ENCODE measurements around the gene STPG1.
A peak's percentile ranks its signal among the peaks of the same experiment; 100 is the strongest.

STPG1 gene

DNA sequence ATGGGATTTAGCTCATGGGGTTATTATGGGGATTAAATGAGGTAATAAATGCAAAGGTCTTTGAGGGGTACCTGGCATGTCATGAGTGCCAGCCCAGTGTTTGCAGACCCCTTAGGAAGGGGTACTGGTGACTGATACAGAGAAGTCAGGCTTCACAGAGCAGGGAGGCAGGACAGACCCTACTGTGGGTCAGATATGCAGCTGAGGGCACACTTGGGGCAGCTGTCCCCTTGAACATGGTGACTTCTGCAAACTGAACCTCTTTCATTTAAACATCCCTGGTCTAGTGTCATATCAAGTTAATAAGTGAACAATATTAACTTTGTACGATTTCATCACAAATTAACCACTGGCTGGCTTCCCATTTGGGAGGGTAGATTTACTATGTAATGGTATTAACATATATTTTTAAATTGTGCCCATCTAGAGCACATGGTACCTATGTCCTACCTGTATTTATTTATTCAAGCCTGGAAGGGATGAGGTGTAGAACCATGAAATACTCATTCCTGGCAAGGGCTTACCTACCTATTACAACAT, 25.9 kb downstream of the STPG1 start:
- Histone ChIP-seq H3K4me2 (no peak overlapping the region), H4K20me1 (no peaks in the 10 kb centered on the region), H3K27ac (no peak overlapping the region), H3K4me3 (no peak overlapping the region), H3K9me3 (no peaks in the 10 kb centered on the region), H3K9ac (no peak overlapping the region), H3K4me1 (peaks cover 14% of the 10 kb centered on the region; the same call in 1 of the 2 replicates), H3K27me3 (peaks cover 7% of the 10 kb centered on the region; the same call in 1 of the 2 replicates), H3K36me3 (no peaks in the 10 kb centered on the region)
- TF ChIP-seq Cebpa-rat (IDR thresholded peaks at IDR 0.05) = no peak

DNA sequence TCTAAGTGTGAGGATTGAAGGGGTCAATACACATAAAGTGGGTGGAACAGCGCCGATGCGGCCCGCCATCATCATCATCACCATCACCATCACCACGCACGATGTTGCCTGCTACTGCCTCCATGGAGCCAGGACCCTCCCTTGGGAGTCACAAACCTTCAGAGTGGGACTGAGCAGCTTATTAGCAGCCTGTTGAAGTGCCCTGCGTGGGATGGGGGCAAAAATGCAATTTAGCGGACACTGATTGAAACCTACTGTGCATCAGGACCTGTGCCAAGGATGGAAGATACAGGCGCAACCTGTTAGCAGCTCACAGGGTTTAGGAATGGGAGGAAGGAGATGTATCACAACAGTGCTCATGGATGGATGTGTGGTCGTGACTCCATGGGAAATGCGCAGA, 26.7 kb downstream of the STPG1 start:
- Histone ChIP-seq H4K20me1 (no peaks in the 10 kb centered on the region), H3K9me3 (no peaks in the 10 kb centered on the region), H3K27me3 (peaks cover 7% of the 10 kb centered on the region; the same call in 1 of the 2 replicates), H3K4me2 (no peak overlapping the region), H3K27ac (no peak overlapping the region), H3K4me1 (peaks cover 17% of the 10 kb centered on the region; the same call in 1 of the 2 replicates), H3K36me3 (no peaks in the 10 kb centered on the region), H3K4me3 (no peak overlapping the region), H3K9ac (no peak overlapping the region)
- no peak for TF ChIP-seq Cebpa-rat (IDR thresholded peaks at IDR 0.05)

DNA sequence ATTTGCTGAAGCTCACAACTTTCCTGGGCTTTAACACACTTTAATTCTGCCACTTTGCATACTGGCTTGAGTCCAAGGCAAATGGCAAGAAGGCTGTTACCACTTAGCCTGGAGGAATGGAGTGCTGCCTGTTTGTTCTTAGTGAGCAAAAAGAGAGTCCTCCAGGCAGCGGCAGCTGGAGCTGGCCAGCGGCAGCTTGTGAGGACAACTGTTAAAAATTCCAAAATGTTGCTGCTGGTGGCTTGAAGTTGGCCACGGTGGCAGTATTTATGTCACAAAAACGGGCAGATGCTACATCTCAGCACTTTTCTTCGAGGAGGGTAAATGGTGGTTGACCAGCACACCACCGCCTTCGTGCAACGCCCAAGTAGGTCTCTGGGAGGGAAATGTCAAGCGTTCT, 27.3 kb downstream of the STPG1 start:
- no peak overlapping the region for H3K4me2 ChIP-seq

DNA sequence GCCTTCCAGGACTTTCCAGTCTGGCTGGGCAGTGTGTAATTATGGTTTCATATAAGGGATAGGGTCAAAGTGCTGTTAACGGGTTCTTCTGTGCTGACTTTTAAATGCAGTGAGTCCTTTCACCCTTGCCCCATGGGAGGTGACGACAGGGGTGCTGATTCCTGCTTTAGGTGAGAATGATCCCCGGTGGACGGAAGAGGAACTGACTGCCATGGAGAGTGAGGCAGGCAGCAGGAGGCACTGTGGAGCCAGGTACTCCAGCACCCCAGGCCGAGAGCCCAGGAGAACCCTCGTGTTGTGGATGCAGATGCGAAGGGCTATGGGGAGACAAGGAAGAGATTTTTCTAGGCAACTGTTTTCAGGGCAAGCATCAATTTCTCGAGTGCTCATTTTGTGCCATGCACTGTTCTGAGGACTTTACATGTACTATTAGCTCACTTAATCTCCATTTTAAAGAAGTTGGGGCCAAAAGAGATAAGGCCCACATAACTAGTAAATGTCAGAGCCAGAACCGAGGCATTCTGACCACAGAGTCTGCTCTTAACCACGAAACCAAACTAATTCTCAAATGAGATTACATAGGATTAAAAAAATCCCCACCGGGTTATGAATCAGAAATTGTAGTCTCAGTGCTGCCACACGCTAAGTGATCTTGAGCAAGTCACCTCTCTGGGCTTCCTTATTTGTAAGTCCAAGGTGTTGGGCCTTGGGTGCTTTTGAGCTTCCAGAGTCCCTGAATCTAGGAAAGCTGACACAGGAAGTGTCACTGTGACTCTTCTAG, 28.2 kb downstream of the STPG1 start:
- H3K36me3 ChIP-seq = no peaks in the 10 kb centered on the region
- no peak overlapping the region for H3K4me2 ChIP-seq
- no peak for TF ChIP-seq Cebpa-rat (IDR thresholded peaks at IDR 0.05)
- no peaks in the 10 kb centered on the region for H3K9me3 ChIP-seq
- H3K4me3 ChIP-seq = no peak overlapping the region
- peaks cover 13% of the 10 kb centered on the region; the same call in 1 of the 2 replicates for H3K4me1 ChIP-seq
- H3K9ac ChIP-seq = no peak overlapping the region
- H4K20me1 ChIP-seq = no peaks in the 10 kb centered on the region
- no peak overlapping the region for H3K27ac ChIP-seq
- H3K27me3 ChIP-seq = peaks cover 7% of the 10 kb centered on the region; the same call in 1 of the 2 replicates

More for the DNA sequence above, 27.3 kb downstream of the STPG1 start:
- H3K36me3 ChIP-seq = no peaks in the 10 kb centered on the region
- H3K27me3 ChIP-seq = peaks cover 7% of the 10 kb centered on the region; the same call in 1 of the 2 replicates
- no peaks in the 10 kb centered on the region for H4K20me1 ChIP-seq
- no peak overlapping the region for H3K9ac ChIP-seq
- H3K4me1 ChIP-seq = peaks cover 13% of the 10 kb centered on the region; the same call in 1 of the 2 replicates
- no peak overlapping the region for H3K4me3 ChIP-seq
- no peak overlapping the region for H3K27ac ChIP-seq
- no peak for TF ChIP-seq Cebpa-rat (IDR thresholded peaks at IDR 0.05)
- no peaks in the 10 kb centered on the region for H3K9me3 ChIP-seq

- 0 out of 2 replicates have a peak overlapping the region, but pooled peaks have one; percentile 6 for H3K4me2 ChIP-seq
- H4K20me1 ChIP-seq = no peaks in the 10 kb centered on the region
- H3K9ac ChIP-seq = no peak overlapping the region
- TF ChIP-seq Cebpa-rat (IDR thresholded peaks at IDR 0.05) = no peak
- H3K4me1 ChIP-seq = peaks cover 13% of the 10 kb centered on the region; the same call in 1 of the 2 replicates
- H3K9me3 ChIP-seq = no peaks in the 10 kb centered on the region
- no peak overlapping the region for H3K4me3 ChIP-seq
- no peak overlapping the region for H3K27ac ChIP-seq
- peaks cover 7% of the 10 kb centered on the region; the same call in 1 of the 2 replicates for H3K27me3 ChIP-seq
- H3K36me3 ChIP-seq = no peaks in the 10 kb centered on the region
Observed at GRCh38 chr1:24384251-24385090, 29.1 kb downstream of the STPG1 start.

- Histone ChIP-seq H3K4me1 (peaks cover 13% of the 10 kb centered on the region; the same call in 1 of the 2 replicates), H3K4me2 (no peak overlapping the region)
Observed at GRCh38 chr1:24383381-24383940, 30.1 kb downstream of the STPG1 start.

GRCh38 chr1:24382165-24382577, 31.4 kb downstream of the STPG1 start:
- Histone ChIP-seq H3K27ac (no peak overlapping the region), H3K4me1 (peaks cover 13% of the 10 kb centered on the region; the same call in 1 of the 2 replicates), H3K9me3 (no peaks in the 10 kb centered on the region)

More at GRCh38 chr1:24383381-24383940, 30.1 kb downstream of the STPG1 start:
- Histone ChIP-seq H3K27me3 (peaks cover 7% of the 10 kb centered on the region; the same call in 1 of the 2 replicates), H3K9me3 (no peaks in the 10 kb centered on the region), H3K4me3 (no peak overlapping the region), H3K27ac (no peak overlapping the region), H4K20me1 (no peaks in the 10 kb centered on the region), H3K36me3 (no peaks in the 10 kb centered on the region), H3K9ac (no peak overlapping the region)
- no peak for TF ChIP-seq Cebpa-rat (IDR thresholded peaks at IDR 0.05)

GRCh38 chr1:24381256-24381655, 32.3 kb downstream of the STPG1 start:
- Histone ChIP-seq H3K27me3 (no peaks in the 10 kb centered on the region), H3K27ac (no peak overlapping the region), H3K9ac (no peak overlapping the region), H3K4me1 (peaks cover 13% of the 10 kb centered on the region; the same call in 1 of the 2 replicates), H3K9me3 (no peaks in the 10 kb centered on the region), H3K4me2 (no peak overlapping the region), H3K36me3 (no peaks in the 10 kb centered on the region), H3K4me3 (no peak overlapping the region), H4K20me1 (no peaks in the 10 kb centered on the region)
- TF ChIP-seq Cebpa-rat (IDR thresholded peaks at IDR 0.05) = no peak

More at GRCh38 chr1:24382165-24382577, 31.4 kb downstream of the STPG1 start:
- Histone ChIP-seq H3K4me3 (no peak overlapping the region), H3K9ac (no peak overlapping the region), H3K4me2 (peak overlapping the region; percentile 23; the same call in 1 of the 2 replicates), H3K36me3 (no peaks in the 10 kb centered on the region), H3K27me3 (peaks cover 6% of the 10 kb centered on the region; the same call in 1 of the 2 replicates), H4K20me1 (no peaks in the 10 kb centered on the region)
- no peak for TF ChIP-seq Cebpa-rat (IDR thresholded peaks at IDR 0.05)

DNA sequence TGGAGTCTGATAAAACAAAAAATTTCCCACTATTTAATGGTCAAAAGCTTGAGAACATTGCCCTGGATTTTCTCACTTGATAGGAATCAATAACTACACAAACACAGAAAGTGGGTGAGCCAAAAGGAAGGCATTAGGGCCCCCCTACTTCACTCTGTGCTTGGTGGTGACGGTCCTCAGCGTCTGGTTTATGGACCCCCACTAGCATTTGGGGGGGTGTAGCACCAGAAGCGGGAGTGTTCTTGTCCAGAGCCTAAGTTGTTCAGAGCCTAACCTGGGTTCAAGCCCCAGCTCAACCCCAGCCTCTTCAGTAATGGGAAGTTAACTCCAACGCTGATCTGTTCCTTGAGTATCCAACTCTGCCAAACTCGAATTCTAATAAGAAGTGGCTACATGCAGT, 33.1 kb downstream of the STPG1 start:
- Histone ChIP-seq H3K36me3 (no peaks in the 10 kb centered on the region), H3K9ac (no peak overlapping the region), H3K27me3 (no peaks in the 10 kb centered on the region), H3K4me2 (no peak overlapping the region), H3K4me3 (no peak overlapping the region), H3K9me3 (no peaks in the 10 kb centered on the region), H3K4me1 (peaks cover 13% of the 10 kb centered on the region; the same call in 1 of the 2 replicates), H4K20me1 (no peaks in the 10 kb centered on the region; the same call in 1 of the 2 replicates), H3K27ac (no peak overlapping the region)
- TF ChIP-seq Cebpa-rat (IDR thresholded peaks at IDR 0.05) = no peak

All from BLaER1 (cell line).